HG02763 (cell line): ENCODE results near the gene CHRDL2.

Experiments
- ATAC-seq: cut with Tn5 transposase; IDR thresholded peaks from one replicate; pipeline ENCODE4 v1.9.1; 2021; ENCODE audit warnings: mild to moderate bottlenecking, moderate library complexity; ENCODE audit not compliant: unreplicated experiment

Gene CHRDL2

GRCh38 chr11:74687237-74688023 lies 43.8 kb downstream of the CHRDL2 start:
- no peak for ATAC-seq

DNA sequence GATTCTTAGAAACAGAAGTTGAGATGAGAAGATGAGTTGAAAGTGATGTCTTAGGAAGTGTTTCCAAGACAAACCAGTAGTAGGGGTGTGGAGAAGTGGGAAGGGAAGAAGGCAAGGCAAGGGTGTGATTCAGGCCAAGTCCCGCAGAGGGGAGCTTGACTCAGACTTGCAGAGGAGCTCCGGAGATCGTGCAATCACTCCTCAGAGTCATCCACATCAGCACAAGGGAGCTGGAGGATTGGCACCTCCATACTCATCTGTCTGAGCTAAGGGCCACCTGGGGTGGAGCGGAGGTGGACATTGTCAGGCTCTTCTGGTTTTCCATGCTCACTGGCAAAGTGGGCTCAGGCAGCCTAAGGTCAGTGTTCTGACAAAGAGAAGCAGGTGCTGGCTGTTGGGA lies 44.4 kb downstream of the CHRDL2 start:
- ATAC-seq = no peak

- no peak for ATAC-seq
Observed at GRCh38 chr11:74685905-74686304, 45.3 kb downstream of the CHRDL2 start.

GRCh38 chr11:74685338-74685737 lies 45.9 kb downstream of the CHRDL2 start:
- ATAC-seq = no peak

GRCh38 chr11:74684661-74685060 lies 46.6 kb downstream of the CHRDL2 start:
- ATAC-seq = no peak

DNA sequence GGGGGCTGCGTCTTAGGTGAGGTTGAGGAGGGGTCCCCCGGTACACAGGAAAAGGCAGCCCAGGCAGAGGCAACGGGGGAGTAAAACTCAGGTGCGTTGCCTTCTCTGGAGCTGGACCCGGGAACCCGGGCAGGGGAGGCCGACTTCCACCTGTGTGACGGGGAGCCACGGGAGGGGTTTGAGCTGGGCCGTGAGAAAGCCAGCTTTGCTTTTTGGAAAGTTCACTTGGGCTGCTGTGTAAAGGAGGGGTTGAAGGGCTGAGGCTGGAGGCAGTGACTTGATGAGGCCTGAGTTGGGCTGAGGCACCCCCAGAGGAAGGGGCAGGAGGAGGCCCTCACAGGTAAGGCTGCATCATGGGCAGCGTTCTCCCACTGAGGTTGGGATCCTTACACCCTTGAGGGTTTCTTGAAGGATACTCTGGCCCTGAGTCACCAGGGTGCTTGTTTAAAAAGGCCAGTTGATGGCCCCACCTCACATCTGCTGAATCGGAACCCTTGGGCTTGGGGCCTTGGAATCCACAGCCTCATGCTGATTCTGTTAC lies 47.2 kb downstream of the CHRDL2 start:
- ATAC-seq = no peak

- no peak for ATAC-seq
Observed at GRCh38 chr11:74683279-74683871, 47.9 kb downstream of the CHRDL2 start.

DNA sequence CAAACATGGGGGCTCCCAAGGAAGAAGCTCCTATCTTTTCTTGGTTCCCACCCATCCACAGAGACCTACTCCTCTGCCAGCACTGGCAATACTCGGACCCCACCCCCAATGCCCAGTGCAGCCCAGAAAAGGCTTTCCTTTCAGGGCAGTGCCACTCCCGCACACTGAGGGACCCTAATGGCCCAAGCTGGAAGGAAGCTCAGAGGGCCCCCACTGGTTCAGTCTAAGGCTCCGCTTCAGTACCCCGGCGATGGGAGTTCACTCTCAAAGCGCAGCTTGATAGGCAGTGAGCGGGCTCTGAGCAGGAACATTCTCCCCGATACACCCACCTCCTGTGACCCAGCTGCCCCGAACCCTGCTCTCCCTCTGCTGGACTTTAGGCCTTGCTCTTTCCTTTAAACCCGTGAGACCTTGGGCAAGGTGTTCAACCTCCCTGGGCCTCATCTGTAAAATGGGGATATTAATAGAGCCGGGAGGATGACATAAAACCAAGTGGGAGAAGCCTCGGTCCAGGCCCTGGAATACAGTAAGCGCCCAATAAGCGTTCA lies 48.4 kb downstream of the CHRDL2 start:
- ATAC-seq = no peak

GRCh38 chr11:74681686-74682651 lies 49.3 kb downstream of the CHRDL2 start:
- ATAC-seq = no peak

DNA sequence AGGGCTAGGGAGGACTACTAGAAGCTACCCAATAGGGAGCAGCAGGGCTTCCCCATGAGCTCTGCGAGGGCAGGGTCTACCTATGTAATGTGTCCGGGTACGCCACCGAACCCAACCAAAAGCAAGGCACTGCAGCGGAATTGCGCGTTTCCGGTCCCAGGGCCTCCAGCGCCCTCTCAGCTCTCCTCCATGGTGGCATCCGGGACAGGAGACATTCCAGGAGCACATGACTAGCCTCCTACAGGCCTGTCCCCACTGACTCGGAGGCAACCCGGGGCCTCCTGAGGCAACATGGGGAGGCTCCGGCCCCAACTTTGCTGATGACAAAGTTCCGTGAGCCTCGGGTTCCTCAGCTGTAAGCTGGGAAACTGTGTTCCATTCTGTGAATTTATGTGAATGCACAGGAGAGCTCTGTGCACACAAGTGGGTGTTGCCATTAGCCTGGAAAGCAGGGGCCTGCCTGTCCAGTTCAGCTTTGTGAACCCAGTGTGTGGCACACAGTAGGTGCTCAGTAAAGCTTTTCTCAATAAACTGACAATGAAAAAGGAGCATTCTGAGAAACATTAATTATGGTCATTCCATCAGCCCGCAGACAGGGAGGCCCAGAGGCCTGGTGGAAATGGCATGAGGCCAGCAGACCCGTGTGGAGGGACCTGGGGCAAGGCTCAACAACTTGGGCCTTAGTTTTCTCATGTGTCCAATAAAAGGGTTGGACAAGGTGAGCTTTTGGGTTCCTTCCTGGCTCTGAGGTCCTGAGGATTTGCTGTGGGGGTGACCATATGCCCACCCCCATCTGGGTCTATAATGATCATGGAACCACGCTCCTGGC lies 50.3 kb downstream of the CHRDL2 start:
- no peak for ATAC-seq

- ATAC-seq = no peak
Observed at GRCh38 chr11:74680035-74680671, 51.1 kb downstream of the CHRDL2 start.

DNA sequence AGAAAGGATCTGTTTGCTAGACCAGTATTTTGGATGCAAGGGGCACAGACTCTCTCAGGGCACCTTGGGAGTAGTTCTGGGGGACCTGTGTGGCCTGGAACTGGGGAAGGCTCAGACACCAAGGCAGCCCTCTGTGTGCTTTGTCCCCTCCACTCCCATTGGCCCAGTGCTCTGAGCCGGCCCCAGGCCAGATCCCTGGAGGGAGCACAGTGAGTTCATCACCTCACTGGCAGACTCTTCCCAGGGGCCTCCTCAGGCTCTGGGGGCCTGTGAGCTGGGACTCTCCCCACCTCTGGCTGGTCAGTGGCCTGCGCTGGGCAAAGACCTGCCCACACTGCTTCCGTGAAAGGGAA lies 51.7 kb downstream of the CHRDL2 start:
- ATAC-seq = no peak

DNA sequence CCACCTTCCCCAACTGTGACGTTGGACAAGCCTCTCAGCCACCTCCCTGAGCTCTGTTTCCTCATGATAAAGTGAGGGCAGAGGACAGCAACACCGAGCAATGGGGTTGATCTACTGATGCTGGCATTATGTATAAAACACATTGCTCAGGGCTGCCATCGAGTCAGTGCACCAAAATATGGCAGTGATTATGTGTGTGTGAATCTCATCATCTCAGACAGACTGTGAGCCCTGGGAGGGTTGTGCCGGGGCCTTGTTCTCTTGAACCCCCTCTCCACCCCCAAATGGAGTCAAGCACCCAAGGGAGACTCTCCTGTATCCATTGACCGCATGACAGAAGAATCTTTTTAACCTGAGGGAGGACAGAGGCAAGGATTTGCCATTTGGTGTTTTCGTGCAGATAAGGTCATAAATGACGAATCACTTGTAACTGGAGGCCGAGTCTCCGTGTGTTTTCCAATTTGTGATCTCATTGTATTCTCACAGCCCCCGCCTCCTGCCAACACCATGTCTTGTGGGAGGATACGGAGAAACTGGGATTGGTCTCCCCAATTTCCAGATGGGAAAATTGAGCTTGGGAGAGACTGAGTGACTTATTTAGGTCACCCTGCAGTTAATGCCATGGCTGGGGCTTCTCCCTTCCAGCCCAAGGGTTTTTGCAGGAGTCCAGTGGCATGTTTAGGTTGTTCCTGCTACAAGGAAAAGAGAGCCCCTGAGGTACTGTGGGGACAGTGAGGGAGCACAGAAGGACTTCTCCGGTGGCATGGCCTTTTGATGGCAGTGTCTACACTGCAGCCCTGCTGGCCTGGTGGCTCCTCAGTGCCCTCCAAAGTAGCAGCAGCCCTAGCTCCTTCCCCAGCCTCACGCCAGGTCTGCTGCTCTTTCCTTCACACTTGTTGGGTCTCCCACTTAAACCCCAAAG lies 52.4 kb downstream of the CHRDL2 start:
- ATAC-seq = no peak

- no peak for ATAC-seq
Observed at GRCh38 chr11:74678041-74678440, 53.2 kb downstream of the CHRDL2 start.

DNA sequence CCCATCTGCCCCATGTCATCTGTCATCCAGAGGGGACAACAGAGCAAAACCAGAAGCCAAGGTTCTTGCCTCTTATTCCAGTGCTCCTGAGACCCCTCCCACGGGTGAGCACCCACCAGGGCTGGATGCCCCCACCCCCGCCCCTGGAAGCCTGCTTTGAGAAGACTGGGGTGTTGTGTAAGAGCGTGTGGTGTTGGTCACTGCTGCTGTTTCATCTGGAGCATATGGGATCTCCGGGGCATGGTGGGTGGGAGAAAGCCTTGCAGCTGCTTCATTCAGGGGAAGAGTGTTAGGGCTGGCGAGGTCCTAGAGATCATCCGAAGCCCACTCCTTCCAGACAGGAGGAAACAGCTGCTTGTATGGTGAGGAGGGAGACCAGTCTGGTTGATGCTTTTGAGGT lies 54.1 kb downstream of the CHRDL2 start:
- no peak for ATAC-seq

GRCh38 chr11:74676596-74676995 lies 54.6 kb downstream of the CHRDL2 start:
- ATAC-seq = no peak

- no peak for ATAC-seq
Observed at GRCh38 chr11:74675761-74676160, 55.5 kb downstream of the CHRDL2 start.

DNA sequence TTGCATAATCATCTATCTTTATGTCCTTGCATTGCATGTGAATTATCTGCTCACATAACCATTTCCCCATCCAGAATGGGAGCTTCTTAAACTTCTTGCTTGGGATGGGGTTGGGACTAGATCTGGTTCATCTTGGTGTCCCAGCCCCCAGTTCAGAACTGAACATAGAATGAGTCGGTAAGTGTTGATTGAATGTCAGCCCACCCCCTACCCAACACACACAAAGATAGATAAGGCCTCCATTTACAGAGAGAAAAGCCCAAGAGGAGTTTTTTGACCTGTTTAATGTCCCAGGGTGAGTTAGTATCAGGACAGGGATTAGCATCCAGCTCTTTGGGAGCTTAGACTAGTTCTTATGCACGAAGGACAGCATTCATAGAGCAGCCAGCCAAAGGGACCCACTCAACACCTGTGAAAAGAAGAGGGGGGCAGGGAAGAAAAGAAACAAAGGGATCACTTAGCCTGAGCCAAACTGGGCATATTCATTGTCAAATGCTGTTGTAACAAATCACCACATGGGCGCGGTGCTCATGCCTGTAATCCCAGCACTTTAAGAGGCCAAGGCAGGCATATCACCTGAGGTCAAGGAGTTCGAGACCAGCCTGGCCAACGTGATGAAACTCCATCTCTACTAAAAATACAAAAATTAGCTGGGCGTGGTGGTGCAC lies 57.4 kb downstream of the CHRDL2 start:
- ATAC-seq = no peak
